ENCODE data around the gene PKN1. TPM values are rescaled to one million over a fixed set of nuclear protein-coding genes. Genes with fewer than 3 reads are reported as not detected.

PKN1 gene
- polyA plus RNA-seq, 1 donor (not counting 4 experiments of a cell fraction or from before 2014, with no cell fraction given), result 0.62 TPM

GRCh38 chr19:14407605-14408484 is 25.3 kb upstream of the PKN1 start:
- H3K36me3 ChIP-seq (ENCODE audit: control insufficient read depth in 2 of 2, extremely low read depth in 1 of 2, insufficient read depth in 2 of 2, low read length in 2 of 2), result peaks cover 41 to 52% of the 10 kb centered on the region in 2 experiments
- DNase-seq (ENCODE audit: low read depth, low spot score) (no peak), FAIRE-seq (no peak)
- H4K20me1 ChIP-seq (ENCODE audit: control insufficient read depth, extremely low read depth, insufficient read depth, low read length), result peaks cover 25% of the 10 kb centered on the region
- no peak overlapping the region for H3K4me2 ChIP-seq (ENCODE audit: control insufficient read depth, extremely low read depth, insufficient read depth, low read depth, low read length)
- no peaks in the 10 kb centered on the region for H3K9me1 ChIP-seq (ENCODE audit: control insufficient read depth, extremely low read depth, insufficient read depth, low read length)
- H3K27ac ChIP-seq (ENCODE audit: control insufficient read depth, insufficient read depth, low read length), result no peak overlapping the region
- H3K4me1 ChIP-seq (ENCODE audit: control insufficient read depth, extremely low read depth, insufficient read depth, low read length), result no peaks in the 10 kb centered on the region
- H3K4me3 ChIP-seq (ENCODE audit: control insufficient read depth in 2 of 3, extremely low read depth in 1 of 3, insufficient read depth in 2 of 3, low read depth in 1 of 3, low read length in 3 of 3), result no peak overlapping the region
- dilution Hi-C loops (cut with MboI; ENCODE audit: extremely low pct_ligation_motif_present, low sequenced_read_pairs), result no loop called here
- no peak overlapping the region for H3K9ac ChIP-seq (ENCODE audit: control insufficient read depth, extremely low read depth, insufficient read depth, low read length)
- no peak for TF ChIP-seq EZH2 (IDR thresholded peaks at IDR 0.05; ENCODE audit: low read length)
- TF ChIP-seq CTCF (optimal IDR thresholded peaks at IDR 0.05 in 1 of 3, IDR thresholded peaks at IDR 0.05 in 1 of 3, conservative IDR thresholded peaks at IDR 0.05 in 1 of 3; ENCODE audit: extremely low read depth in 1 of 3, insufficient read depth in 2 of 3, low read length in 3 of 3), result no peak
- no peaks in the 10 kb centered on the region for H3K27me3 ChIP-seq (ENCODE audit: control insufficient read depth, extremely low read depth, insufficient read depth, low read length)
- H2AFZ ChIP-seq (ENCODE audit: control insufficient read depth, low read length), result no peak overlapping the region
- no peaks in the 10 kb centered on the region for H3K9me3 ChIP-seq (ENCODE audit: control insufficient read depth, low read depth, low read length)
- peaks cover 25% of the 10 kb centered on the region for H3K79me2 ChIP-seq (ENCODE audit: control insufficient read depth, insufficient read depth, low read length)

- Histone ChIP-seq H3K4me2 (ENCODE audit: control insufficient read depth, extremely low read depth, insufficient read depth, low read depth, low read length) (no peak overlapping the region), H3K27ac (ENCODE audit: control insufficient read depth, insufficient read depth, low read length) (no peak overlapping the region), H3K4me1 (ENCODE audit: control insufficient read depth, extremely low read depth, insufficient read depth, low read length) (no peaks in the 10 kb centered on the region), H3K9me1 (ENCODE audit: control insufficient read depth, extremely low read depth, insufficient read depth, low read length) (no peaks in the 10 kb centered on the region), H3K4me3 (ENCODE audit: control insufficient read depth in 2 of 3, extremely low read depth in 1 of 3, insufficient read depth in 2 of 3, low read depth in 1 of 3, low read length in 3 of 3) (no peak overlapping the region), H3K27me3 (ENCODE audit: control insufficient read depth, extremely low read depth, insufficient read depth, low read length) (no peaks in the 10 kb centered on the region), H3K79me2 (ENCODE audit: control insufficient read depth, insufficient read depth, low read length) (peaks cover 32% of the 10 kb centered on the region), H4K20me1 (ENCODE audit: control insufficient read depth, extremely low read depth, insufficient read depth, low read length) (peaks cover 31% of the 10 kb centered on the region), H3K9me3 (ENCODE audit: control insufficient read depth, low read depth, low read length) (no peaks in the 10 kb centered on the region), H3K9ac (ENCODE audit: control insufficient read depth, extremely low read depth, insufficient read depth, low read length) (no peak overlapping the region), H2AFZ (ENCODE audit: control insufficient read depth, low read length) (no peak overlapping the region), H3K36me3 (ENCODE audit: control insufficient read depth in 2 of 2, extremely low read depth in 1 of 2, insufficient read depth in 2 of 2, low read length in 2 of 2) (peaks cover 41 to 55% of the 10 kb centered on the region in 2 experiments)
- DNase-seq (ENCODE audit: low read depth, low spot score) (no peak), FAIRE-seq (no peak)
- dilution Hi-C loops (cut with MboI; ENCODE audit: extremely low pct_ligation_motif_present, low sequenced_read_pairs), result no loop called here
- TF ChIP-seq EZH2 (IDR thresholded peaks at IDR 0.05; ENCODE audit: low read length) (no peak), CTCF (optimal IDR thresholded peaks at IDR 0.05 in 1 of 3, IDR thresholded peaks at IDR 0.05 in 1 of 3, conservative IDR thresholded peaks at IDR 0.05 in 1 of 3; ENCODE audit: extremely low read depth in 1 of 3, insufficient read depth in 2 of 3, low read length in 3 of 3) (no peak)
These were observed 24.5 kb upstream of the PKN1 start for GRCh38 chr19:14408491-14409145.
